Erythroblast (primary cell): Measurements from ENCODE around the gene DNAJB8.

Source experiments
- DNase-seq, 2 experiments: peaks; one replicate each; lab custom pipeline; 2025; lab: John Stamatoyannopoulos, UW
- GATA1 ChIP-seq: IDR thresholded peaks from 2 replicates; pipeline ENCODE4 v1.6.1; 2011; ENCODE audit warnings: low read depth, mild to moderate bottlenecking, control low read depth, low read length, moderate library complexity
- POLR2A ChIP-seq: IDR thresholded peaks from 2 replicates; pipeline ENCODE4 v1.6.1; 2011; ENCODE audit warnings: mild to moderate bottlenecking, low read length

The DNAJB8 gene

GRCh38 chr3:128446821-128447220 lies 19.9 kb downstream of the DNAJB8 start:
- no peak for DNase-seq
- TF ChIP-seq GATA1 (no peak), POLR2A (no peak)

DNA sequence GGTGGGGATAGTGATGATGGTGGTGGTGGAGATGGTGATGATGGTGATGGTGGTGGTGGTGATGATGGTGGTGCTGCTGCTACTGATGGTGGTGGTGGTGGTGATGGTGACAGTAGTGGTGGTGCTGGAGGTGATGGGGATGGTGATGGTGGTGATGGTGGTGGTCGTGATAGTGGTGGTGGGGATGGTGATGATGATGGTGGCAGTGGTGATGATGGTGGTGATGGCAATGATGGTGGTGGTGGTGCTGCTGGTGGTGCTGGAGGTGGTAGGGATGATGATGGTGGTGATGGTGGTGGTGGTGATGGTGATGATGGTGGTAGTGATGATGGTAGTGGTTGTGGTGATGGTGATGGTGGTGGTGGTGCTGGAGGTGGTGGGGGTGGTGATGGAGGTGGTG lies 21.3 kb downstream of the DNAJB8 start:
- TF ChIP-seq POLR2A = no peak
- no peak for TF ChIP-seq GATA1
- DNase-seq = no peak

DNA sequence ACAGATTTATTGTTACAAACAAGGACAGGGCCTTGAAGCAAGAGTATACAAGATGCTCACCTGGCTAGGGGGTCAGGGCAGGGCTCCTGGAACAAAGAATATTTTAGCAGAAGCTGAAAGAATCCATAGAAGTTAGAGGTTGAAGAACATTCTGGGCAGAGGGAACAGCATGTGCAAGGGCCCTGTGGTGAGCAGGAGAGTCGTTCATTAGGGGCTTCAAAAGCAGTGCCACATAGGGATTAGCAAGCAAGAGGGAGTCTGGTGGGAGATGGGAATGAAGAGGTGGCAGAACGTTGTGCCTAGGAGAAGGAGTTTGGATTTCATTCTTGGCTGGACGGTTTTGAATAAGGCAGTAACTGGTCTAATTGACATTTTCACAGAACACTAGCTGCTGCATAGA lies 22.9 kb downstream of the DNAJB8 start:
- DNase-seq = no peak
- no peak for TF ChIP-seq POLR2A

DNA sequence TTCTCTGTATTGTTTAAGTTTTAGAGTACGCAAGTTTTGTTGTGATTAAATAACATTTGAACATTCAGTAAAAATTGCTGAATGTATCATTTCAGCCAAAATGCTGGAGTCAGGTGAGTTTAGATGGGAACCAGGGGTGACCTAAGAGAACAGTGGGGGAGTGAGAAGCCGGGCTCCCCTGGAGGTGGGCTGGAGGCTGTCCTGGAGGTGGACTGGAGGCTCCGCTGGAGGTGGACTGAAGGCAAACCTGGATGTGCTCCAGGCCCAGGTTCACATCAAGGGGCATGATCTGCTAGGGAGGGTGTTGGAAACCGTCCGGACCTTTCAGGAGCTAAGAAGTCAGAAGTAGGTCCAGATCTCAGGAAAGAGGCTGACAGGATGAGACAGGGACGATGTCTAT lies 23.7 kb downstream of the DNAJB8 start:
- no peak for DNase-seq
- TF ChIP-seq POLR2A (no peak), GATA1 (no peak)

DNA sequence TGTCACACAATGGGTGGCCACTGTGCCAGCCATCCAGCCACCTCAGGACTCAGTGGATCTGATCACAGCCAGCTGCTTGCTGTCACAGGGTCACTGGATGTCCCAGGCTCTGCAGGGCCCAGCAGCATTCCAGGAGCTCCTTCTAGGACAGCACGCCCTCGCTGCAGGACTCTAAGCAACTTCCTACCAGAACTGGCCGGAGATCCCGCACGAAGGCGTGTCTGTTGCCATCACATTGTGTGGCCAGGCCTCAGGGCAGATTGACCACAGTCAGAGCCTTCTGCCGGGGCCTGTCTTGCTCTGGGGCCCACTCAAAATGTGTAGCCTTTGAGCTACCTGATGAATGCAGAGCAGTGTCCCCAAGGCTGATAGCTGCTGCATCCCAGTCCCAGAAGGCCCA lies 24.6 kb downstream of the DNAJB8 start:
- TF ChIP-seq POLR2A (no peak), GATA1 (no peak)
- no peak for DNase-seq

- TF ChIP-seq GATA1 (no peak), POLR2A (no peak)
- DNase-seq = no peak
These were observed 27.5 kb downstream of the DNAJB8 start for GRCh38 chr3:128439226-128439625.

GRCh38 chr3:128438488-128439072 lies 28.1 kb downstream of the DNAJB8 start:
- TF ChIP-seq POLR2A (no peak), GATA1 (no peak)
- DNase-seq = peak; percentile 40 to 58

- no peak for TF ChIP-seq POLR2A
- no peak for TF ChIP-seq GATA1
These were observed 30.5 kb downstream of the DNAJB8 start for GRCh38 chr3:128436214-128436613.

GRCh38 chr3:128435561-128435960 lies 31.1 kb downstream of the DNAJB8 start:
- TF ChIP-seq POLR2A (no peak), GATA1 (no peak)
- no peak for DNase-seq

More at GRCh38 chr3:128436214-128436613, 30.5 kb downstream of the DNAJB8 start:
- no peak for DNase-seq

DNA sequence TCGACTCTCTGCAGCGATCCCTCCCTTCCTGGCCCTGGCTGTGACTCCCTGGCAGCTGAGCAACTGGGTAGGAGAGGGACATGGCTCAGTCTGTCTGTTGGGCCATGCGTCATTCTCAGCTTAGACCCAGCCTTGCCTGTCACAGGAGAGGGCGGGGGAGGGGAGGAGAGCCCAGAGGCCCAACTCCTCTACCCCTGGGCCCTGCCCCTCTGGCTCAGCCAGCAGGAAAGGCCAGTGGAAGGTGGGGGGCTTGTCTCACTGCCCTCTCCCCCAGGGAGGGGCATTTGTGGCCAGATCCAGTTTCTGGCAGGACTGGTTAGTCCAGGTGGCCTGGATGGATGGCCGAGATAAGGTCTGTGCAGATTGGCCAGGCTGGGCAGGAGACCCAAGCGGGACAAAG lies 31.6 kb downstream of the DNAJB8 start:
- TF ChIP-seq POLR2A (no peak), GATA1 (no peak)
- DNase-seq = peak in 1 of 2 experiments; percentile 22

- no peak for DNase-seq
- TF ChIP-seq GATA1 (no peak), POLR2A (no peak)
These were observed 32.2 kb downstream of the DNAJB8 start for GRCh38 chr3:128434524-128434923.

GRCh38 chr3:128433837-128434165 lies 32.9 kb downstream of the DNAJB8 start:
- TF ChIP-seq GATA1 = no peak
- no peak for TF ChIP-seq POLR2A
- DNase-seq = no peak

GRCh38 chr3:128432971-128433836 lies 33.5 kb downstream of the DNAJB8 start:
- DNase-seq = peak; percentile 43 to 47

GRCh38 chr3:128432301-128432970 lies 34.3 kb downstream of the DNAJB8 start:
- no peak for DNase-seq
- TF ChIP-seq POLR2A = no peak
- no peak for TF ChIP-seq GATA1

More at GRCh38 chr3:128432971-128433836, 33.5 kb downstream of the DNAJB8 start:
- TF ChIP-seq POLR2A (no peak), GATA1 (no peak)

DNA sequence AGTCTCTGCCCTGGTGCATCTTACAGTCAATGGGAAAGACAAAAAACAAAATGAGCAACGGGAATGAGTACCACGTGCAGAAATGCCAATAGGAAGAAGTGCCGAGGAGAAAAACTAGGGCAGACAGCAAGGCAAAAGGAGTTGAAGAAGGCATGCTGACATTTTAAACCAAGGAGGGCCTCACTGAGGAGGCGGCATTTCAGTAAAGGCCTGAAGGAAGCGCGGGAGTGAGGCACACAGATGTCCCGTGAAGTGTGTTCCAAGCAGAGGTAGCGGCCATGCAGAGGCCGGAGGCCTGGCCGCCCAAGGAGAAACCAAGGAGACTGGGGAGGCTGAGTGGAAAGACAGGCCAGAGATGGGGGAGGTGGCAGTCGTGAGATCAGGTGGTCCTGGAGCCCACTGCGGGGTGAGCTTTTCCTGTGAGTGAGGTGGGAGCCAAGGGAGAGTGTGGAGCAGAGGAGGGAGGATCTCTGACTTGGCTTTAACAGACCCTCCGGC lies 34.8 kb downstream of the DNAJB8 start:
- TF ChIP-seq GATA1 = no peak
- no peak for TF ChIP-seq POLR2A
- no peak for DNase-seq
